CD4-positive, alpha-beta T cell treated with Interleukin-4 for 1 hour (primary cell): ENCODE measurements around the gene SPDYE18.
"Not testable (repeated sequence)": the region's sequence is repeated elsewhere in the genome, so short reads cannot be mapped to it uniquely, and the experiment has no call there.

Source experiments
- DNase-seq, 2 donors: peaks; one replicate each; pipeline ENCODE4 v3.0.0-alpha.2; 2020 to 2022

The SPDYE18 gene

DNA sequence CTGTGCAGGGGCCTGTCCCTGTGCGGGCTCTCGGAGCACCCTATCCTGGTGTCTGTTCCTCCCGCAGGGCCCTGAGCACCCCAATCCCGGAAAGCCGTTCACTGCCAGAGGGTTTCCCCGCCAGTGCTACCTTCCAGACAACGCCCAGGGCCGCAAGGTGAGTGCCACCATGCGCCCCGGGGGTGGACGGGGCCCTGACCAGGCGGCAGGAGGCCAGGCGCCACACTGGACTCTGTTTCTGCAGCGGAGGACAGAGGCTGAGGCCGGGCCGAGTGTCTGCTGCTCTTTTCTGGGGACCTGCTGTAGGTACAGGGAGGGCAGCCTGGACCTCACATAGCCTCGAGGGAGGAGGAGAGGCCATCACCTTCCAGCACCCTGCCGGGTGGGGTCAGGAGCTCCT is 58.2 kb downstream of the SPDYE18 start:
- not testable (repeated sequence) for DNase-seq

DNA sequence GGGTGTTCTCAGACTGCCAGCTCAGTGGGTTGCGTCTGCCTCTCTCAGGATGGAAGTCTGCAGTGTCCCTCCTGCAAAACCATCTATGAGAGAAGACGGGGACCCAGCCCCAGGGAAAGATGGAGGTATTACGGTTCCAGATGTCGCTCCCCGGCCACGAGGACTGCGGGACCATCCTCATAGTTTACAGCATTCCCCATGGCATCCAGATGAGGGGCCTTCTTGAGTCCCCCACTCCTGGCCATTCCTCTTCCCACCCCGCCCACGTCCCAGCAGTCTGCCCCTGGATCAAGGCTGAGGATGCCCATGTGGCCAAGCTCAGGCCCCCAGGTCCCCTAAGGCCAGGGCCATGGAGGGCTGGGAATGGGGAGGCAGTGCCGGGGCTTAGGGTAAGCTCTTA is 59.1 kb downstream of the SPDYE18 start:
- DNase-seq: not testable (repeated sequence)

DNA sequence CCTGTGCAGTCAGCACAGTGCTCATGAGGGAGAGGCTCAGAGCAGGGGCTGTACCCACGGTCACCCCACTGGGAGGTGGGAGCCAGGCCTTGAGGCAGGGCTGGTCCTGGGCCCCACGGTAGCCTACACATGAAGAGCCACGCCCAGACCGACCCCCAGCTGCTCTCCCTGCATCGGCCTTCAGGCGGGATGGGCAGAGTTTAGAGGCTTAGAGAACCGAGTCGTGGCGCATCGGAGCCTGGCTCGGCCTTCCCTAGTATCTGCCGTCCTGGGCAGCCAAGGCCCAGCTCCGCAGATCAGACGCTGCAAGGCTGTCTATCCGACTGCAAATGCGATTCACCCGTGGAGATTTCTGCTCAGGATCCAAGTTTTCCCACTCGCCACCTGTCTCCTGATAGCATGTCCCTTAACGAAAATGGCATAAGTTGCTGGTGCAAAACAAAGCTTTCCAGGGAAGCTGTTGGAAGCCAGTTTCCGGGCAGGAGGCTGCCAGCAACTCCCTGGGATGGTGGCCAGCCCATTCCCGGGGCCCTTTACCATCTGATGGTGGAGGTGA is 59.6 kb downstream of the SPDYE18 start:
- DNase-seq: peak in 1 of 2 donors; percentile 4

DNA sequence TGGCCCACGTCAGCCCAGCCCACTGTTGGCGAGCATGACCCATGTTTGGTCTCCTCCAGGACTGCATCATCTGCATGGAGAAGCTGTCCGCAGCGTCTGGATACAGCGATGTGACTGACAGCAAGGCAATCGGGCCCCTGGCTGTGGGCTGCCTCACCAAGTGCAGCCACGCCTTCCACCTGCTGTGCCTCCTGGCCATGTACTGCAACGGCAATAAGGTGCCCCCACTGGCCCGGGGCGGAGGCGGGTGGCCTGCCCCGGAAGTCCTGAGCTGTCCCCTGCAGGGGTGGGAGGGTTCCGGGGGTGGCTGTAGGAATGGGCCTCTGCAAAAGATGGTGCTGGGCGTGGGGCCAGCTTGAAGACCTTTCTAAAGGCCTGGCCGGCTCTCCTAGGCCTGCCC is 60.3 kb downstream of the SPDYE18 start:
- DNase-seq: peak in 1 of 2 donors; percentile 6
